ENCODE data around the gene RELN. TPM values are rescaled to one million over a fixed set of nuclear protein-coding genes. Genes with fewer than 3 reads are reported as not detected.

RELN gene
- total and polyA plus RNA-seq, 11 donors = 0.16 to 3.5 (median 1.3) TPM

GRCh38 chr7:103626776-103627175 lies 362.7 kb downstream of the RELN start:
- Histone ChIP-seq H3K4me1 (no peaks in the 10 kb centered on the region), H3K9me3 (no peaks in the 10 kb centered on the region), H3K36me3 (no peaks in the 10 kb centered on the region), H3K4me3 (no peak overlapping the region), H3K27me3 (no peaks in the 10 kb centered on the region), H3K27ac (no peak overlapping the region)
- WGBS, 4 donors = 57 to 79% (median 64%) methylated on average over 1 of the region's 1 CpG
- TF ChIP-seq CTCF (IDR thresholded peaks at IDR 0.05) = no peak
- TF ChIP-seq POLR2A (IDR thresholded peaks at IDR 0.05) = no peak
- no peak for DNase-seq
- no peak for ATAC-seq
- intact Hi-C loops (cut with DNase I) = no loop called here

GRCh38 chr7:103622274-103622673 lies 367.2 kb downstream of the RELN start:
- no peak for DNase-seq
- Histone ChIP-seq H3K27me3 (no peaks in the 10 kb centered on the region), H3K4me3 (no peak overlapping the region), H3K9me3 (no peaks in the 10 kb centered on the region), H3K4me1 (no peaks in the 10 kb centered on the region), H3K27ac (no peak overlapping the region), H3K36me3 (no peaks in the 10 kb centered on the region)
- ATAC-seq = no peak
- TF ChIP-seq POLR2A (IDR thresholded peaks at IDR 0.05) = no peak
- no peak for TF ChIP-seq CTCF (IDR thresholded peaks at IDR 0.05)
- intact Hi-C loops (cut with DNase I) = no loop called here

- Histone ChIP-seq H3K27me3 (no peaks in the 10 kb centered on the region), H3K27ac (no peak overlapping the region), H3K36me3 (no peaks in the 10 kb centered on the region), H3K4me3 (no peak overlapping the region), H3K4me1 (peaks cover 0 to 12% (median 3%) of the 10 kb centered on the region in 12 donors), H3K9me3 (no peaks in the 10 kb centered on the region)
- intact Hi-C loops (cut with DNase I) = loop anchor here in 1 of 10 donors (10.0 kb wide), 1 partner anchor 61 kb away; no protein-coding TSS in a partner anchor
- 15 to 21% (median 17%) methylated on average over 3 of the region's 3 CpGs for WGBS, 4 donors
- DNase-seq (no peak), ATAC-seq (peak in 2 of 4 donors; percentile 39 to 66)
- TF ChIP-seq CTCF (IDR thresholded peaks at IDR 0.05) (no peak), POLR2A (IDR thresholded peaks at IDR 0.05) (no peak)
Observed at GRCh38 chr7:103613655-103614642, 375.5 kb downstream of the RELN start.

GRCh38 chr7:103609778-103610177 lies 379.7 kb downstream of the RELN start:
- TF ChIP-seq CTCF (IDR thresholded peaks at IDR 0.05) = no peak
- TF ChIP-seq POLR2A (IDR thresholded peaks at IDR 0.05) = no peak
- DNase-seq = no peak
- intact Hi-C loops (cut with DNase I) = loop anchor here in 1 of 10 donors (10.0 kb wide), 1 partner anchor 65 kb away; no protein-coding TSS in a partner anchor
- Histone ChIP-seq H3K4me1 (peaks cover 0 to 12% (median 3%) of the 10 kb centered on the region in 12 donors), H3K27me3 (no peaks in the 10 kb centered on the region), H3K4me3 (no peak overlapping the region), H3K36me3 (no peaks in the 10 kb centered on the region), H3K27ac (no peak overlapping the region), H3K9me3 (no peaks in the 10 kb centered on the region)
- WGBS, 4 donors = 69 to 87% (median 84%) methylated on average over 3 of the region's 3 CpGs
- no peak for ATAC-seq

Measured in heart left ventricle (tissue), 16 donors.